Hepatocyte (in vitro differentiated cells): ENCODE data around the gene POU2F1. TPM values are rescaled to one million over a fixed set of nuclear protein-coding genes. Genes with fewer than 3 reads are reported as not detected.
"Not testable (repeated sequence)": the region's sequence is repeated elsewhere in the genome, so short reads cannot be mapped to it uniquely, and the experiment has no call there.

Experiments
- DNase-seq: peaks from one replicate; pipeline ENCODE4 v3.0.0-alpha.2; 2016; ENCODE audit warnings: low spot score
- H2AFZ ChIP-seq: fragments of 200-600 bp; sonication (generic); 2 replicates; pipeline ENCODE4 v1.6.0; 2016; ENCODE audit warnings: antibody characterized with exemption, mild to moderate bottlenecking
- H3K27ac ChIP-seq: fragments of 200-600 bp; sonication (generic); 2 replicates; pipeline ENCODE4 v1.5.1; 2016; ENCODE audit warnings: mild to moderate bottlenecking
- H3K27me3 ChIP-seq: fragments of 200-600 bp; sonication (generic); 2 replicates; pipeline ENCODE4 v1.6.1; 2016
- H3K36me3 ChIP-seq: fragments of 200-600 bp; sonication (generic); replicated peaks from 2 replicates; pipeline ENCODE4 v1.5.1; 2016; ENCODE audit warnings: low read depth; ENCODE audit not compliant: insufficient read depth
- H3K4me1 ChIP-seq: fragments of 200-600 bp; sonication (generic); 2 replicates; pipeline ENCODE4 v1.5.1; 2016; ENCODE audit warnings: mild to moderate bottlenecking, moderate library complexity; ENCODE audit not compliant: insufficient read depth
- H3K4me2 ChIP-seq: fragments of 200-600 bp; sonication (generic); 2 replicates; pipeline ENCODE4 v1.6.0; 2016
- H3K4me3 ChIP-seq: fragments of 200-600 bp; sonication (generic); 2 replicates; pipeline ENCODE4 v1.5.1; 2016; ENCODE audit warnings: mild to moderate bottlenecking
- H3K79me2 ChIP-seq: fragments of 200-600 bp; sonication (generic); 2 replicates; pipeline ENCODE4 v1.6.0; 2017; ENCODE audit warnings: mild to moderate bottlenecking
- H3K9me2 ChIP-seq: fragments of 200-600 bp; sonication (generic); replicated peaks from 2 replicates; pipeline ENCODE4 v1.6.0; 2017; ENCODE audit warnings: mild to moderate bottlenecking; ENCODE audit not compliant: insufficient read depth
- H3K9me3 ChIP-seq: fragments of 200-600 bp; sonication (generic); 2 replicates; pipeline ENCODE4 v1.5.1; 2016; ENCODE audit warnings: low read depth, mild to moderate bottlenecking
- H4K20me1 ChIP-seq: fragments of 200-600 bp; sonication (generic); 2 replicates; pipeline ENCODE4 v1.6.0; 2016; ENCODE audit warnings: mild to moderate bottlenecking; ENCODE audit not compliant: insufficient read depth, poor library complexity, severe bottlenecking
- EZH2 ChIP-seq: fragments of 200-600 bp; sonication (generic); IDR thresholded peaks from 2 replicates; pipeline ENCODE4 v1.6.1; 2016; ENCODE audit warnings: antibody characterized with exemption, mild to moderate bottlenecking, borderline replicate concordance
- EZH2phosphoT487 ChIP-seq: fragments of 200-600 bp; sonication (generic); IDR thresholded peaks from one replicate; pipeline ENCODE4 v1.6.1; 2018; ENCODE audit warnings: antibody characterized with exemption, mild to moderate bottlenecking, low read depth, moderate library complexity; ENCODE audit not compliant: unreplicated experiment, severe bottlenecking
- WGBS: methylation state at CpG from one replicate; pipeline ENCODE4 v1.1.6; 2016; ENCODE audit warnings: low lambda C conversion rate; ENCODE audit errors: missing lambda C conversion rate; 5-methylcytosine and 5-hydroxymethylcytosine counted together
- polyA plus RNA-seq: library from polyadenylated mRNA; unstranded; fragments of >200 nt; fragmentation: Nextera tagmentation; extraction: Ambion mirVana; gene quantifications from 2 replicates; pipeline ENCODE4 v1.2.1, GENCODE V29; 2016
- total RNA-seq: library from RNA; depleted of rRNA; stranded (reverse); fragments of >200 nt; gene quantifications from 2 replicates; pipeline ENCODE4 v1.2.3, GENCODE V29; 2014
- TF ChIP-seq, protein P1 (sequence below): fragments of 200-600 bp; sonication (generic); IDR thresholded peaks from 2 replicates; pipeline ENCODE4 v1.5.1; 2016; ENCODE audit warnings: antibody characterized with exemption, mild to moderate bottlenecking; ENCODE audit not compliant: poor library complexity

The POU2F1 gene
- total and polyA plus RNA-seq, 2 experiments from 2014 or later: 11.9 to 14.5 TPM

DNA sequence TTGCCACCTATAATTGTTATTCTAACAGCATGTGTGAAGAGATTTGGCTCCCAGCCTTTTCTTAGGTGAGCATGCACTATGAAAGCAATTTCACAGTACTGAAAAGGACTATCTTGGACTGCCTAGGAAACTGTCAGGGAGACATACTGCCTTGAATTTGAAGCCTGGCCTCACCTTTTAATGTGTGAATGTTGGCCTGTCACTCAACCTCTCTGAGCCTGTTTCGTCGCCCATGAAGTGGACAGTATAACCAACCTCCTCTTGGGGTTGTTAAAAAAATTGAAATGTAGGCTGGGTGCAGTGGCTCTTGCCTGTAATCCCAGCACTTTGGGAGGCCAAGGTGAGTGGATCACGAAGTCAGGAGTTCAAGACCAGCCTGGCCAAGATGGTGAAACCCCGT is 20.4 kb upstream of the POU2F1 start:
- 97% methylated on average over 4 of the region's 4 CpGs for WGBS

DNA sequence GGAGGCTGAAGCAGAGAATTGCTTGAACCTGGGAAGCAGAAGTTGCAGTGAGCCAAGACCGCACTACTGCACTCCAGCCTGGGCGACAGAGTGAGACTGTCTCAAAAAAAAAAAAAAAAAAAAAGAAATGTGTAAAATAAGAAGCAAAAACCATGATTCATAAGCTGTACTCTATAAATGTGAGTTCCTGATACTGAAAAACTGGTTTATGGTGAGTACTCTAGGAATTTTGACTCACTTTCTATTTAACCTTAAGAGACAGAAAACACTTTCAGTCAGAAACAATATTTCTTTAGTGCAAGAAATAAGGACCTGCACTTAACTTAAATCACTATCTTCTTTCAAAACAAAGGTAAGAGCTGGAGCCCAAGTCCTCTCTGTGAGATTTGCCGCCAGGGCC is 19.9 kb upstream of the POU2F1 start:
- Histone ChIP-seq H3K9me3 (no peaks in the 10 kb centered on the region), H3K79me2 (no peaks in the 10 kb centered on the region), H3K4me3 (no peak overlapping the region), H3K4me1 (peaks cover 3% of the 10 kb centered on the region), H3K36me3 (no peaks in the 10 kb centered on the region), H3K9me2 (peaks cover 3% of the 10 kb centered on the region), H2AFZ (no peak overlapping the region), H4K20me1 (no peaks in the 10 kb centered on the region), H3K27me3 (no peaks in the 10 kb centered on the region), H3K27ac (no peak overlapping the region), H3K4me2 (no peak overlapping the region)
- TF ChIP-seq, protein P1, sequence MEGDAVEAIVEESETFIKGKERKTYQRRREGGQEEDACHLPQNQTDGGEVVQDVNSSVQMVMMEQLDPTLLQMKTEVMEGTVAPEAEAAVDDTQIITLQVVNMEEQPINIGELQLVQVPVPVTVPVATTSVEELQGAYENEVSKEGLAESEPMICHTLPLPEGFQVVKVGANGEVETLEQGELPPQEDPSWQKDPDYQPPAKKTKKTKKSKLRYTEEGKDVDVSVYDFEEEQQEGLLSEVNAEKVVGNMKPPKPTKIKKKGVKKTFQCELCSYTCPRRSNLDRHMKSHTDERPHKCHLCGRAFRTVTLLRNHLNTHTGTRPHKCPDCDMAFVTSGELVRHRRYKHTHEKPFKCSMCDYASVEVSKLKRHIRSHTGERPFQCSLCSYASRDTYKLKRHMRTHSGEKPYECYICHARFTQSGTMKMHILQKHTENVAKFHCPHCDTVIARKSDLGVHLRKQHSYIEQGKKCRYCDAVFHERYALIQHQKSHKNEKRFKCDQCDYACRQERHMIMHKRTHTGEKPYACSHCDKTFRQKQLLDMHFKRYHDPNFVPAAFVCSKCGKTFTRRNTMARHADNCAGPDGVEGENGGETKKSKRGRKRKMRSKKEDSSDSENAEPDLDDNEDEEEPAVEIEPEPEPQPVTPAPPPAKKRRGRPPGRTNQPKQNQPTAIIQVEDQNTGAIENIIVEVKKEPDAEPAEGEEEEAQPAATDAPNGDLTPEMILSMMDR: no peak
- TF ChIP-seq EZH2 (no peak), EZH2phosphoT487 (no peak)
- 97% methylated on average over 3 of the region's 3 CpGs for WGBS
- no peak for DNase-seq

More for the DNA sequence above, 20.4 kb upstream of the POU2F1 start:
- no peaks in the 10 kb centered on the region for H3K9me3 ChIP-seq
- H3K9me2 ChIP-seq: peaks cover 3% of the 10 kb centered on the region
- H3K4me1 ChIP-seq: peaks cover 3% of the 10 kb centered on the region
- no peaks in the 10 kb centered on the region for H3K36me3 ChIP-seq
- H3K27me3 ChIP-seq: no peaks in the 10 kb centered on the region
- no peaks in the 10 kb centered on the region for H3K79me2 ChIP-seq
- no peaks in the 10 kb centered on the region for H4K20me1 ChIP-seq
- DNase-seq: no peak
- no peak overlapping the region for H3K4me3 ChIP-seq
- H2AFZ ChIP-seq: no peak overlapping the region
- no peak for TF ChIP-seq EZH2
- H3K4me2 ChIP-seq: no peak overlapping the region
- H3K27ac ChIP-seq: no peak overlapping the region

DNA sequence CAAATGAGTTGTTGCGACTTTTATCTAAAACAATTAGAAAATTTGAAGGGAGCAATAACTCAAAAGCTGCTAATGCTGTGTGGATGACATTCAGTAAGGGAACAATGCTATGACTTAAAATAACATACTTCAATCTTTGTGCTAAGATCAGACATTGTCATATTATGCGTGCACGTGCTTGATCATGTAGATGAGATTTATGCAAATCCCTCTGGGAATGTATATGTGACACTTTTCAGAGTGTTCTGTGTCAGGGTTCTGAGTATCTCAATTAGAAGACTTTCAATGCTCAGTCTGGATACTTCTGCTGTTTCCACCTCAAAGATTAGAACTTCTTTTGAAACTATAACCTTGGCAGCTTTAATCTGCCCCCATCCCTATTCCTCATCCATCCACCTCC is 18.6 kb upstream of the POU2F1 start:
- DNase-seq: no peak
- Histone ChIP-seq H2AFZ (no peak overlapping the region), H3K9me3 (no peaks in the 10 kb centered on the region), H3K4me2 (no peak overlapping the region), H3K79me2 (no peaks in the 10 kb centered on the region), H3K4me3 (no peak overlapping the region), H4K20me1 (no peaks in the 10 kb centered on the region), H3K36me3 (no peaks in the 10 kb centered on the region), H3K27me3 (no peaks in the 10 kb centered on the region), H3K9me2 (peaks cover 3% of the 10 kb centered on the region), H3K27ac (no peak overlapping the region), H3K4me1 (peaks cover 3% of the 10 kb centered on the region)
- 96% methylated on average over 3 of the region's 3 CpGs for WGBS
- TF ChIP-seq, protein P1: no peak
- TF ChIP-seq EZH2phosphoT487 (no peak), EZH2 (no peak)

DNA sequence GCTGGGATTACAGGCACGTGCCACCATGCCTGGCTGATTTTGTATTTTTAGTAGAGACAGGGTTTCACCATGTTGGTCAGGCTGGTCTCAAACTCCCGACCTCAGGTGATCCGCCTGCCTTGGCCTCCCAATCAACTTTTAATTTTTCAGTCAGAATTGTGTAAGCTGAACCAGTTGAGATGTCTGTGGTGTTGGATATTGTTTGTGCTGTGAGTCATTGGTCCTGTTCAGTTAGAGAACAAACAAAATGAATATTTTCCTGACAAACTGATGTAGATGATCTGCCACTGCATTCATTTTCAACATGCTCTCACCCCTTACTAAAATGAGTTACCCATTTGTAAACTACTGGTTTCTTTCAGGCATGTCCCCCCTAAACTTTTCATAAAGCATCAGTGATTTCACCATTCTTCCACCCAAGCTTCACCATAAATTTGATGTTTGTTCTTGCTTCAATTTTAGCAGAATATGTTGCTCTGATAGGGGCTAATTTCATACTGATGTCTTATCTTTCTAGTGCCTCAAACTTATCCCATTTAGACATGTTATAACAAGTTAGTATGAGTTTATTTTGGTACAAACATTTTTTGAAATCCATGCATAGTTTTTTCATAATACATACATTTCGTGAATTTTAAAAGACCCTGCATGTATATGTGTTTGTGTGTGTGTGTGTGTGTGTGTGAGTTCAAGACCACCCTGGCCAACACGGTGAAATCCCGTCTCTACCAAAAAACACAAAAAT is 15.2 kb upstream of the POU2F1 start:
- not testable (repeated sequence) for H3K79me2 ChIP-seq, H4K20me1 ChIP-seq, H3K9me3 ChIP-seq, H3K4me1 ChIP-seq, H3K4me3 ChIP-seq, DNase-seq, H3K27me3 ChIP-seq, H2AFZ ChIP-seq, H3K27ac ChIP-seq, H3K36me3 ChIP-seq, H3K9me2 ChIP-seq, H3K4me2 ChIP-seq
- WGBS: 94% methylated on average over 6 of the region's 6 CpGs
